Activated CD4-positive, alpha-beta T cell treated with anti-CD3 and anti-CD28 coated beads for 48 hours (primary cell): Measurements from ENCODE around the gene SYNPR.

ENCODE experiments used
- DNase-seq: peaks from one replicate; pipeline ENCODE4 v3.0.0-alpha.2; 2020

Gene SYNPR

DNA sequence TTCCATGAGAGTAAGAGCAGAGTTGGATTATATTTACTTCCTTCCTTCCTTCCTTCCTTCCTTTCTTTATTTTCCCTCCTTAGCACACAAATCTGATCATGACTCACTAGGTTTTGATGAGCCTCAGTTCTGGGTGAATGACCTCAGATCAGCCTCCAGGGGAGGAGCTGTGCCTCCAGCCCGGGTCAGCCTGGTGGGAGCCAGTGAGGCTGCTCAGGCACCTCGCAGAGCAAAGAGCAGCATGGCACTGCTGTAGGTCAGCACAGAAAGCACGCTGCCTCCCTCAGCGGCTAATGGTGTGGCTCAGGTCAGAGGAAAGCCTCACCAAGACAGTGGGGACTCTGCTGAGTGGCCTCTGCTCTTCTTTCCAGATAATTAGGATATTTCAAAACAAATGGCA lies 108.5 kb downstream of the SYNPR start:
- DNase-seq, result no peak

DNA sequence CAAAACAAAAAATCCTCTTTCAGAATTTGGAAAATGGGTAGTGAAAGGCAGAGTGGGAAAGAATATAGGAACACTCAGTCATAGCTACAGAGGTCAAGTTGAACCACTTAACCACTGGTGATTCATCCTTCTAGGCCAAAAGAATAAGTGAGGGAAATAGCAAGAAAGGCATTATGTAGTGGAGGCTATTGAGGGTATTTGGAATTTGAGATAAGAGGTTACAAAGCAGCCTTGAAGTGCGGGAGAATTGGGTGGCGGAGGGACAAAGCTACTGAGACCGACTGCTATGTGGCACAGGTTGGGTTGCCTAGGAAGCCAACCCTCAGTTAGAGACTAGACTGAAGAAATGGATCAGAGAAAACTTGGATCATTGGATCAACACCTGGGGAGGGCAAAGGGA lies 109.5 kb downstream of the SYNPR start:
- no peak for DNase-seq

DNA sequence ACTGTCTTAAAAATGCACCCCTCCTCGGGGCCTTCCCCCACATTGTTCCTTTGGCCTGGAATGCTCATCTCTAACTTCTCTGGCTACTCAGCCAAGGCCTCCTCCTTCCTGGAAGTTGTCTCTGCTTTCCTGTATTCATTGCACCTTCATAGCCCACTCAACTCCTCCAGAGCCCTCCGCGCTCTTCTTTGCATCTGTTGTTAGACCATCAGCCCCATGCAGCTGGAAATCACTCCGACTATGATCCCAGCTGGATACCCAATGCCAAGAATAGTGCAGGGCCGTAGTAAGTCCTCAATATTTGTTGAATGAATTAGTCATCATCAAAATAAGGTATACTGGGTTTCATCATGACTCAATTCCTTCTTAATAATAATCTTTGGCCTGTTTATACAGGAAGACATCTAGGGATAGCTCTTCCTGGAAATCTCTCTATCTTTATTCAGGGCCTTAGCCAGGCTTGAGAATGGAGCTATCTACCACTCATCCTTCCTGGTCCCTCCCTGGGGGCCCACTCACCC lies 112.7 kb downstream of the SYNPR start:
- no peak for DNase-seq

DNA sequence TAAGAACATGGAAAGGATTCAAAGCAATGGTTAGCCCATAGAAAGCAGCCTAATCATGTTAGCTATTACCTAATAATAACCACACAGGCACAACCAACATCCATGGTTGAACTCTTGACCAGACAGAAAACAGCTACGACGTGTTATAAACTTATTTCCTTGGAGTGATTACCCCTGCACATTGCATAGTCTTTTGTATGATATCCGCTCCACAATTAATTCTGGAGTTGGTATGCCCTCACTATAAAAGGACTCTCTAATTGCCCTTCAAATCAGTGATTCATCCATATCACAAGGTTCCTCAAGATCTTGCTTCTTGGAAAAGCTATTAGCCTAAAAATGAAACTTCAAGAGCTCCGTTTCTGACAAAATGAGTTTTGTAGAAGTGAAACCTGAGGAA lies 117.9 kb downstream of the SYNPR start:
- DNase-seq, result no peak

DNA sequence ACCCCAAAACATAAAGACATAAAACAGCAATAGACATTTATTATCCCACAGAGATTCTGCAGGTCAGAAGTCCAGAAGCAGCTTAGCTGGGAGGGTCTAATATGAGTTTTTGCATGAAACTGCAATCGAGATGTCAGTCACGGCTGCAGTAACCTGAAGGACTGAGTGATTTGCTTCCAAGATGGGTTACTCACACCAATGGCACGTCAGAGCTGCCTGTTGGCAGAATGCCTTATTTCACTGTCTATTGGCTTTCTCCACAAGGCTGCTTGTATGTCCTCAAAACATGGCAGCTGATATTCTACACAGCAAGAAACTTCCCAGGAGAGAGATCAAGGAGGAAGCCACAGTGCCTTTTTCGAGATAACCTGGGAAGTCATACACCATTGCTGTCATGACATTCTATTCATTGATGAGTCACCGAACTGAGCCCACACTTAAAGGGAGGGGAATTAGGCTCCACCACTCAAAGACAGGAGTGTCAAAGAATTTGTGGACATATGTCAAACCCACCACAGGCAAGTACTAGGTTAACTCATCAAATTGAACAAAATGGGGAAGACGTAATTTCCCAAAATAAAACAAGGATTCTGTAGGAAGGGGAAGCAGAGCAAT lies 122.2 kb downstream of the SYNPR start:
- no peak for DNase-seq

DNA sequence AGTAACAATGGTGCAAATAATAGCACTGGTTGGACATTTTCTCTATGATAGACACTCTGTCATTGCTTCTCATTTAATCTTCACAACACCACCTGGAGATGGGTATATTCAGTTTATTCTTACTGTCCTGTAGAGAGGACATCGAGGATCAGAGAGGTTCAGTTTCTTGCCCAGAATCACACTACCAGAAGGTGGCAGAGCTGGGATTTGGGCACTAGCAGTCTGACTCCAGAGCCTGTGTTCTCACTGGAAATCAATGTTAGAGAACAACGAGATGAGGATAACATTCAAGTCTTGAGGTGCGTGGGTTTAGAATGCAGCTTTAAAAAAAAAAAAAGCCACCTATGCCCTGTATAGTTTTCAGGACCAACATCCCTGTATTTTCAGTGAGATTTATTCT lies 127.8 kb downstream of the SYNPR start:
- no peak for DNase-seq

DNA sequence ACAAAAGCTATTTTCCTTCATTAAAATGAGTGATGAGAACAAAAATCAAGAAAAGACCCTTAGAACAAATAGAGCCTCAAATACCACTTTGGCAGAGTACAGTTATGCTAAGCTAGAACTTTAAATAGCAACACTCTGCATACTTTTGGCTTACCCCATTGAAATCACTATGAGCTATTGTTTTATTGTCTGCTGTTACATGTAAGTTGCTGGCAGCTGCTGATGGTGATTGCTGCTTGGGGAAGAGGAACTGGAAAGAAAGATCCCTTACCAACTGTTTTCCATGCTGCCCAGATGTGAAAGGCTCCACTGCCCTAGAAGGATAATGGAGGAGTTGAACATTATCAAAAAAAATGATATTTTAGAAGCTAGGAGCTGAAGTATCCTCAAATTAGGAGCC lies 135.4 kb downstream of the SYNPR start:
- no peak for DNase-seq

DNA sequence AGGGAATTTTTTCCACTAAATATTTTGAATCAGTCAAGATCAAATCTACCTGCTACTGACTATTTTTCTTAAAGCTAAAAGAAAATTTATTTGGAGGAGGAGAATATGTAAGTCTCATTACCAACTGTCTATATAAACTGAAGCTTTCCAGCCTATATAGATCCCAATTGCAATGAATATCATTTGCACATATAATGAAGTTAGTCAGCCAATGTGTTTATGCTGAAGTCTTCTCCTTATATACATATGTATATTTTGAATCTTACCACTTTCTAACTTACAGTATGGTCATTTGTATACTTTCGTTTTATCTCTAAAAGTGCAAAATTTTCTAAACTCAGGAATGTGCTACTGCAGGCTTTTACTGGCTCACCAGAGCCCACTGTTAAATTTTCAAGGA lies 136.5 kb downstream of the SYNPR start:
- DNase-seq, result no peak

DNA sequence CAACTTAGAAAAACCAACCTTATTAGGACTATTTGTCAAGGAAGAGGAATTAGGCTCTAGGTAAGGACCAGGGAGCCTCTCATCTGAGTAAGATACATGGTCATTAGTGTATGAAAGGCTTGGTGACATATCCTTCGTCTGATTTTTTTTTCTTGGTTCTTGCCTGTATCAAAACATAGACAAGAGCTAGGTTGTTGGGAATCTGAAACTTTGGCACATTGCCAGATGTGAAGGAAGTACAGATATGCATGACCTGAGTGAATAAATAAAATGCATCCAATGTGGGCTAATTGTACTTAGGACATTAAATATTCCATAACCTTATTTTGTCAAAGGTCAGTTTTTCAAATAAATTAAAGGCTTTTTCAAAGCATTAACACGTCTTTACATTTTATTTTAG lies 151.8 kb downstream of the SYNPR start:
- no peak for DNase-seq

DNA sequence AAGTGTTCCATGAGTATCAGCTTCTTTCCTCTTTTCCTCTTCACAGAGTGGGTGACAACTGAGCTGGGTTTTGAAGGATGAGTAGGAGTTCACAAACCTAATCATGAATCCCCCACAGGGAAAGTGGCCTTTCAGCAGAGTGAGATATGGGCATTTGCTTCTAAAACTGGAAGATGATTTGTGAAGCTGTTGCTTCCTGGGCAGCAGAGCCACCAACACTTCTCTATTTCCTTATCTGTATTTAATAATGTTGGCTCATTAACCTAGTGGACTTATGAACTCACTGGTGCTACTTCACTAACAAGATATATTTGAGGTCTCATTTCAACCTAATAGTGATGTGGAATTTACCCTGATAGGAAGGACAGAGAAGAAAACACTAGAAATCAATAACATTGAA lies 152.8 kb downstream of the SYNPR start:
- no peak for DNase-seq

DNA sequence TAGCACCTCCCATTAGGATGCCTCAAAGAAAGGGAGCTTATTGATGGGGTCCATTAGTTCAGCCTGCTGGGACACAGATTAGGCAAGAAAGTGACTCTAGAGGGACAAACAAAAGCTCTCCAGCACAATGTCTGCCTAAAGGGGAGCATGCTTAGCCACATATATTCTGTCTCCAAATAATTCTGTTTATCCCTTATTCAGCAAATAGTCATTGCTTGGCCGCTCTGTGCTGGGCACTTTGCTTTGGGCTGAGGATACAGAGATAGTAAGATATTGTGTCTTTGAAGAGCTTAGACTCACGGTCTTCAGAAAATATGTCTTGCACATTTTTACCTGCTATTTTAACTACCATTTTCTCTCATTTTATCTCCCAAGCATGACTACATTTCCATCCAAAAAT lies 159.8 kb downstream of the SYNPR start:
- DNase-seq, result no peak

DNA sequence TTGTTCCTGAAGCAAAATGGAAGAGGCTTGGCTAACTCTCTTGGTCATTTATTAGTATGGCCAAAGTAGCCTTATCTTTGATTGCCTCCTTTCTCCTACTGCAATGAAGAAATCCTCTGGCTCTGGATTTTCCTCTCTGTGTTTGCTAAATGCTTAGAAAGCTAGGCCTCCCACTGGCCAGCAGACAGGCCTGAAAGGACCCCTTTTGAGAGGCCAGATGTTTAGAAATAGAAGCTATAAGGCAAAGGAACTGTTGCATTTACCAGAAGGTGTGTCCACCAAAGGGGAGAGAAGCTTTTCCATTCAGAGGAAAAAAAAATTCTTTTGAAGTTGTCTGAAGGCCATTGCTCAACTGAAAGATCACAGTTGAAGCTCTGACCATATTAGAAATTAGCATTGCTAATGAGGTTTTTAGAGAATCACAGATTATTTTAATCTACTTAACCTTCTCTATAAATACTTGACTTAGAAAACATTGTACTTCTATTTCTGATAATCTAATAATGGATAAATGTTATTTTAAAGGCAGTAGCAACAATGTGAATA lies 160.8 kb downstream of the SYNPR start:
- DNase-seq, result no peak

DNA sequence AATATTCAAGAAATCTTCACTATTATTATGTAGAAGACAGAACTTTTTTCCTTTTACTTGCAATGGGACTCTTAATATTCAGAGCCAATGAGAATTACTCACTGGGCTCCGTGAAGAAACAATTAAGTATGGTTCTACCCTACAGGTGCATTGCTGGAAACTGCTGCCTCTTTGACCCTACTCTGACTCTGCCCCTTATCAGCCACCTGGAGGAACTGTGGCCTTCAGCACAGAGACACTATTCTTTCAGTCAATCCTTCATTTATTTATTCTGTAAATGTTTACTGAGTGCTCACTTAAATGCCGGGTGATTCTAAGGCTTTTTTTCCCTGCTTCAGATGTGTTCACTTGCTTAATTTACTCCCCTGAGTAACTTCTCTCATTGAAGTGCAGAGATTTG lies 163.2 kb downstream of the SYNPR start:
- no peak for DNase-seq

DNA sequence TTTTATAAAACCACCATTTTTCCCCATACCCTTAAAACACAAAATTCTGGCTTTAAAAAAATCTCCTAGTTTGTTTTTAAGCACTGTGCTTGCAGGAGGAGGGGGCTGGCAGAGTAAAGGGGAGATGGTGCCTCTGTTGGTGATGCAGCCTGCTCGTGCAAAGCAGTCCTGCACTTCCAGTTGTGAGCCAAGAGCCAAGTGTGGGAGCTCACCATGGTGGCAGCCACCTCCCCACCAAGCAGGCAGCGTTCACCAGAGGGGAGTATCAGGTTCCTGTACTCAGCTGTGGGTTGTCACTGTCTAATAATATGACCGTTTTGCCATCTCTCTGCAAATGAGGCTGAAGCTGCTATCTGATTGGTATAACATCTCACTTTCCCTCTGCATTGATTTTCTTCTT lies 164.8 kb downstream of the SYNPR start:
- no peak for DNase-seq

DNA sequence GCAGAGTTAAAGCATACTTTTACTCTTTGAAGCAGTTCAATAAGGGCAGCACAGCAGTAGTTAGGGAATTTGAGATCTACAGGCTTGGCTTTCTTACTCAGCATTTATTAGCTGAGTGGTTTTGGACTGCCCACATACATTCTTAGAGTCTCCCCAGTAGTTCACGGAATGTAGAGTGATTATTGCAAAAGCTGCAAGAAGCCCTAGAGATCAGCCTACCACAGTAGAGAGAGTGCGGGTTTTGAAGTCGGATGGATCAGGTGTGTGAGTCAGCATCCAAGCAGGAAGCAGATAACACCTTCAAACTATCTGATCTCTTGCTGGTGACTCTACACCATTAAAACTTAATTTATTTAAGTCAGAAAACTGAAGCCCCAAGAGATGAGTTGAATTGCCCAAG lies 171.9 kb downstream of the SYNPR start:
- DNase-seq, result no peak

DNA sequence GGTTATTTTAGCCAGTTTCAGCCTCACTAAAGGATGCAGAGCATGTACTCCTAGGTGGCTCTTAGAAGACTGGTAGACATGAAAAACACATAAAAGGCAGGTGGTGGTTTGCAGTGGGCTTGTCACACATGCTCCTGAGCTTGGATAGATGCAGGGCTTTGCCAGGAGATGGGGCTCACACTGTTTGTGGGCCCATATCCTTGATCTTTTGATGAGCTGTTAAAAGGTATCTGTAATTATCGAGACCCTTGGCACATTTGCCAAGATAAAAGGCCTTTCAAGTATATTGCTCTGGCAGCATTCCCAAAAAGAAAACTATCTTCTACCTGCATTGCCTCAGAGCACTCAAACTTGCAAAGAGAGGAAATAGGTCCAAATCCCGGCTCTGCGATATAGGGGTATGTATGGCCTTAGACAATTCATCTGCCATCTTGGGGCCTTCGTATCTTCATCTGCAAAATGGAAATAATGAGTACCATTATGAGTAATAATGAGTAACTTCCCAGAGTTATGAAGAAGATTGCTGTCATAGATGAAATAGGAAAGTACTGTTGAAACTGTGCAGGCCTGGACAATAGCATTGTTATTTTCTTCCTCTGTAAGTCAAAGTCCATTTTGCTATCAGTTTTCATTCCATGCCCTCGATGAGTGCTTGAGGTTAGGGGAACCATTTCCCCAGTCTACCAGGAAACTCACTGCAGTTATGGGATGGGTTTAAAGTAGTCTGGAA lies 172.7 kb downstream of the SYNPR start:
- no peak for DNase-seq

DNA sequence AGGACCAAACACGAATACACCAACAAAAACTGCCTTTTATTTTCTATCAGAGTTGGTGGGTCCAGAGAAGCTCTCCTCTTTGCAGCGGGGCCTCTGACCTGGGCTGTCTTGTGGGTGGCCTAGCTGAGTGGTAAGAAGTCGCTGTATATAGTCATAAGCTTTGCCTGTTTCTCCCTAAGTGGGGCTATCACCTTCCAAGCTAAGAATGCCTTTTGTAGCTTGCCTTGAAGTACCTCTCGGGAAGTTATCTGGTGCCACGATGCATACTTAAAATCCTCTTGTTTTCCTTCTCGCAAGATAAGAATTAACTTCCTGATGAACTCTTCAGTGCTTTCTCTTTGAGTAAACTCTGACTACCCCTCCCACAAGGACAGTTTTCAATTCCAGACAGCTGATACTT lies 178.8 kb downstream of the SYNPR start:
- no peak for DNase-seq

DNA sequence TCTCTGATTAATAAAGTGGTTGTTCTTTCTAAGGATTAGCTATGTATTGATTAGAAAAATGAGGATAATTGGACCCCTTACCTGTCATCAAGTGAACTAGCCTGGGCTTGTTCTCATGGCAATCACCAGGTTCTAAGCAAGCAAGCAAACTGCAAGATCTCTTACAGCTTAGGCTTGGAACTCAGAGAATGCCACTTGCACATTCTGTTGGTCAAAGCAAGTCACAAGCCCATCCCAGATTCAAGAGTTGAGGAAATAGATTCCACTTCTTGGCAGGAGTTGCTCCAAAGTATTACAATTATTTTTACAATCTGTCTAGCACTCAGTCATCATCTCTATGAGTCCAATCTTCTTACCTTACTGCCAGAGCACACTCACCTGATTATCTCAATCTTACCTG lies 180.3 kb downstream of the SYNPR start:
- no peak for DNase-seq

DNA sequence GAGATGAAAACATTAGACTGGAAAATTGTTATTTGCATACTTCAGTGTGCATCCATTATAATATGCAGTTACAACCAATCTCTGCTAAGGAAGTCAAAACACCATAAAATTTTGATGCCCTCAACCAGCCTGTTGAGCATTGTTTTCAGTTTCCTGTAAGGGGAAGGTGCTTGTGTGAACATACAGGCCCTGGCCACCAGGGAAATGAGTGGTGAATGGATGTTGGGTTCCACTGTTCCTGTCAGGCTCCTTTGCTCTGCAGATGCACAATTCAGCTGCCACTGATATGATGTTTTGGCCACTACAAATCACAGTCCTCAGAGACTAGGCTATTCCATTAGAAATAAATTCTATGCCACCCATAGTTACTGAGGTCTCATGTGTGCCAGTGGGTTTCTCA lies 184.6 kb downstream of the SYNPR start:
- DNase-seq, result no peak

DNA sequence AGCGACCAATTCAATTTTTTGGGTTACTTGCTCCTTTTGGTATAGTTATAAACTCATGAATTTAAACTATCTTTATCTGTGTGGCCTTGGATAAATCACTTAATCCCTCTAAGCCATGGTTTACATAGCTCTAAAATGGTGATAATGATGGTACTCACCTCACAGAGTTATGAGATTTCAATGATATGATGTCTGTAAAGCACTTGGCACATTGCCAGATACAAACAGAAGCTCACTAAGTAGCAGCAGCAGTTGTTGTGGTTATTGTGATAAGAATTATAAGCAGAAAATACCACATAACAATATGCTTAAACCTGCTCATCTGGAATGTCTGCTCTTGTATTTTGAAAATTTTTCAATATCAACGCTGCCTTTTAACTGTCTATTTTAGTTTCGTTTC lies 189.3 kb downstream of the SYNPR start:
- DNase-seq, result no peak

DNA sequence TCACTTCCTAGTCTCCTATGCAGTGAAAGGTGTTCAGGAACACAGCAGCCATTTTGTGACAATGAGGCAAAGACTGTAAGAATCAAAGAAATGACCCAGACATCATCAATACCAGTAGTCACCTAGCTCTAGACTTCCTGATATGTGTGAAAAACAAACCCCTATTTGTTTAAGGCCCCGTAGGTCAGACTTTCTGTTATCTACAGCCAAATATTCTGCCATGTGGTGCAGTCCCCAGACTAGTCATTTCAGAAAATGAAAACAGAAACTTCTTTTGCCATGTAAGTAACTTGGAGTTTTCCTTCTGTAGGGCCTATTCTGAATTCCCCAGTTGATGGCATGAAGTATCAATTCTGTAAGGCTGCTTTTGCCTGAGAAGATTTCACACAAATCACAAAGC lies 192.6 kb downstream of the SYNPR start:
- DNase-seq, result no peak

DNA sequence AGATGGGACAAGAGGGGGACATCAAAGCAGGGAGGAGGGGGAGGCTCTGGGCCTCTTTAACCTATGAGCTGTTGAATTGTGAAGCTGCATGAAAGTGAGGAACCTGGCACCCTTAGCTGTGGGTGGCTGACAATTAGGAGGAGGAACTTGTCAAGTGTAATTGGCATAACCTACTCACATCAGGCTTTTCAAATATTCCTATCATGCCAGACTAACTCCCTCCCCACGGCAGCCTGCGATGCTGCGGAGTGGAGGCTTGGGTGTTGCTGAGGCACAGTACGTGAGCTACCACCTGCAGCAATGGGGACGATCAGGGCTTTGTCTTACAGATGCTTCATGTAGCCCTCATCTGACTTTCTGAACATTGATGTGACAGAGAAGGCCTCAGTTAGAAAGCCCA lies 193.7 kb downstream of the SYNPR start:
- DNase-seq, result no peak

DNA sequence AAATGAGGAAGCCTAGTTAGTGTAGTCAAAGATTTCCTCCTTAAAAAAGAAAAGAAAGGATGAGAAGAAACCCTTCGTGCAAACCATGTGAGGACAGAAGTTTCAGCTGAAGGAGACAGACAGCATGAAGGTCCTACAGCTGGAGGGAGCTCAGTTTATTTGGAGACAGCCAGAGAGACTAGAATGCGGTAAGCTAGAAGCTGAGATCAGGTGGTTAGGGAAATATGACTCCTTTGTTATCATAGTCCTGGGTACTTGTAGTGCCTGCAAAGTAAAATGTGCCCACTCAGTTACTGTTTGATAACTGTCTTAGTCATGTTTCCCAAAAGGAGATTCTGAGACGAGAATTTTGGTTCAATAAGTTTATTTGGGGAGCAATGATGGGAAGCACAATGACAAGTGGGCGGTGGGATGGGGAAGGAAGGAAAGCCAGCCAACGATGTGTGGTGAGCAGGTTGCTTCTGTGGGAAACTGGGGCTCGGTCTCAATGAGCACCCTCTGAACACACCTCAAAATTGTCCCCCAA lies 195.6 kb downstream of the SYNPR start:
- no peak for DNase-seq

DNA sequence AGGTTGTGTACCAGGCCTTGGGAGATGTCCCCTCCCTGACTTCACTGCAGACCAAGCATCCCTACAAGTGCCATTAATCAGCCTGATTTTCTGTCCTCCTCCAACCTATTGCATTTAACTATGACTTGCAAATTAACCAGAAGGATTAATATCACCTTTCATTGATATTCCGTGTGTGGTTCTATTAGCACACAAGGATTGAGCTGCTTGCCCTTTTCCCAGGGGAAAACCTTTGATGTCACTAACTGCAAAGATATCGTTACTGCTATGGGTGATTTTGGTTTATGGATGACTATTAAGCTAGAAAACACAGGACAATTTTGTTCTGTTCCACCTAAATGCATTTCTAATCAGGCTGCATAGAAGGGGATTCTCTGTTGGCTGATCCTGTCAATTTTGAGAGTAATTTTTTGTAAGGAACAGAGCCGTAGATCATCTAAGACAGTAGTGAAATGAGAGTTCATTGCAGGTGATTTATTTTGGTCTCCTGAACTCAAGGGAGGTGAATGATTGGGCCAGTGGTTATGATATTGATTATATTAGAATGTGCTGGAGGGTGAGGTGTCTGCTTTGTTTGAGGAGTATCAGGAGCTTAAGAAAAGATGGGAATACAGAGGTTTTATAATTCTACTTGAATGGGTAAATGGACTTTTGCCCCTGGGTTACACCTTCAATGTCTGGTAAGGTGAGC lies 196.9 kb downstream of the SYNPR start:
- DNase-seq, result no peak
